CD14-positive monocyte (primary cell): ENCODE data around the gene IPP. TPM values are rescaled to one million over a fixed set of nuclear protein-coding genes. Genes with fewer than 3 reads are reported as not detected.
"Not testable (repeated sequence)": the region's sequence is repeated elsewhere in the genome, so short reads cannot be mapped to it uniquely, and the experiment has no call there.

Experiments used
- DNase-seq, 3 donors: peaks; one replicate each; pipeline ENCODE4 v3.0.0-alpha.2; 2011 to 2022
- H2AFZ ChIP-seq: 2 replicates; pipeline ENCODE4 v1.6.0; 2012; ENCODE audit warnings: mild to moderate bottlenecking, low read depth, low read length, inconsistent platforms; ENCODE audit not compliant: insufficient read depth, poor library complexity, severe bottlenecking
- H3K27ac ChIP-seq, 2 donors: 1 replicate in 1 of 2; 2 replicates in 1 of 2; pipeline ENCODE4 v1.5.1; 2012 to 2013; ENCODE audit warnings: low read length in 2 of 2, control low read depth in 1 of 2, inconsistent platforms in 1 of 2, low read depth in 1 of 2, mild to moderate bottlenecking in 1 of 2
- H3K27me3 ChIP-seq, 2 donors: one replicate each; pipeline versions ENCODE4 v1.6.0 to v1.6.1; 2011 to 2013; ENCODE audit warnings: low read length in 2 of 2; ENCODE audit not compliant: control insufficient read depth in 2 of 2, insufficient read depth in 2 of 2
- H3K36me3 ChIP-seq, 2 donors: replicated peaks in 1 of 2; 1 replicate in 1 of 2; 2 replicates in 1 of 2; pipeline versions ENCODE4 v1.5.1 to v1.6.1; 2012 to 2013; ENCODE audit warnings: low read length in 2 of 2, control low read depth in 1 of 2, inconsistent platforms in 1 of 2, mild to moderate bottlenecking in 1 of 2; ENCODE audit not compliant: insufficient read depth in 2 of 2, control insufficient read depth in 1 of 2
- H3K4me1 ChIP-seq, 2 donors: 1 replicate in 1 of 2; 2 replicates in 1 of 2; pipeline versions ENCODE4 v1.5.1 to v1.6.1; 2012 to 2013; ENCODE audit warnings: low read length in 2 of 2, control low read depth in 1 of 2, inconsistent platforms in 1 of 2, mild to moderate bottlenecking in 1 of 2, moderate library complexity in 1 of 2; ENCODE audit not compliant: insufficient read depth in 2 of 2, control insufficient read depth in 1 of 2
- H3K4me2 ChIP-seq: replicated peaks from 2 replicates; pipeline ENCODE3; 2012; ENCODE audit warnings: low read length, moderate library complexity, mild to moderate bottlenecking; ENCODE audit not compliant: poor library complexity, severe bottlenecking; ENCODE audit errors: extremely low read depth
- H3K4me3 ChIP-seq, 3 experiments: fragments of 200-600 bp in 1 of 3; sonication (generic) in 1 of 3; replicated peaks in 1 of 3; 1 replicate in 2 of 3; 2 replicates in 1 of 3; pipeline ENCODE4 v1.5.1; 2011 to 2013; ENCODE audit warnings: low read length in 3 of 3, mild to moderate bottlenecking in 3 of 3, control low read depth in 2 of 3, low read depth in 2 of 3, inconsistent platforms in 1 of 3, moderate library complexity in 1 of 3
- H3K79me2 ChIP-seq: 2 replicates; pipeline ENCODE4 v1.6.0; 2012; ENCODE audit warnings: mild to moderate bottlenecking, control low read depth, inconsistent platforms, low read length, moderate library complexity; ENCODE audit not compliant: insufficient read depth
- H3K9ac ChIP-seq: 2 replicates; pipeline ENCODE4 v1.6.0; 2017; ENCODE audit warnings: low read length, mild to moderate bottlenecking; ENCODE audit not compliant: insufficient read depth, poor library complexity, severe bottlenecking
- H3K9me3 ChIP-seq, 2 donors: replicated peaks in 1 of 2; 1 replicate in 1 of 2; 2 replicates in 1 of 2; pipeline versions ENCODE4 v1.5.1 to v1.6.1; 2012 to 2013; ENCODE audit warnings: low read length in 2 of 2, control low read depth in 1 of 2; ENCODE audit not compliant: control insufficient read depth in 1 of 2, insufficient read depth in 1 of 2
- H4K20me1 ChIP-seq: 2 replicates; pipeline ENCODE4 v1.6.0; 2012; ENCODE audit warnings: mild to moderate bottlenecking, low read length, control low read depth, moderate library complexity; ENCODE audit not compliant: insufficient read depth
- H3K27ac Mint-ChIP-seq, 7 donors: one replicate each; pipeline ENCODE4 v1.8.0; 2020; ENCODE audit warnings: mild to moderate bottlenecking in 7 of 7, mixed read lengths in 7 of 7, moderate library complexity in 6 of 7, inconsistent platforms in 2 of 7
- H3K27me3 Mint-ChIP-seq, 3 donors: one replicate each; pipeline ENCODE4 v1.8.0; 2021 to 2022; ENCODE audit warnings: low read depth in 3 of 3, mild to moderate bottlenecking in 3 of 3, mixed read lengths in 3 of 3, moderate library complexity in 3 of 3, inconsistent platforms in 1 of 3
- H3K36me3 Mint-ChIP-seq, 2 donors: one replicate each; pipeline ENCODE4 v1.8.0; 2020; ENCODE audit warnings: mixed read lengths in 2 of 2, inconsistent platforms in 1 of 2, mild to moderate bottlenecking in 1 of 2
- H3K4me1 Mint-ChIP-seq: one replicate; pipeline ENCODE4 v1.8.0; 2020; ENCODE audit warnings: mild to moderate bottlenecking, mixed read lengths
- H3K4me3 Mint-ChIP-seq, 2 donors: one replicate each; pipeline ENCODE4 v1.8.0; 2020; ENCODE audit warnings: mild to moderate bottlenecking in 2 of 2, mixed read lengths in 2 of 2, moderate library complexity in 1 of 2
- H3K9me3 Mint-ChIP-seq, 7 donors: one replicate each; pipeline ENCODE4 v1.8.0; 2020 to 2022; ENCODE audit warnings: mixed read lengths in 7 of 7, mild to moderate bottlenecking in 6 of 7, moderate library complexity in 6 of 7, inconsistent platforms in 2 of 7
- WGBS: methylation state at CpG from one replicate; pipeline ENCODE4 v1.1.5; 2013; ENCODE audit warnings: missing lambda C conversion rate; ENCODE audit not compliant: insufficient coverage; 5-methylcytosine and 5-hydroxymethylcytosine counted together
- intact Hi-C, 2 donors: fragments of 100-400 bp; cut with micrococcal nuclease; formaldehyde crosslinking; loops; one replicate each; pipeline versions ENCODE4 v1.15.0 to v1.15.1; 2023
- polyA plus RNA-seq, 3 donors: library from polyadenylated mRNA; depleted of rRNA in 1 of 3; unstranded in 2 of 3; stranded (reverse) in 1 of 3; fragments of 300-500 nt in 2 of 3; fragments of >200 nt in 1 of 3; fragmentation: Illumina TruSeq in 2 of 3; gene quantifications; 1 replicate in 2 of 3; 2 replicates in 1 of 3; pipeline ENCODE4 v1.2.3, GENCODE V29; 2012 to 2021
- TF ChIP-seq, protein P1 (sequence below): fragments of 200-600 bp; IDR thresholded peaks from one replicate; pipeline ENCODE4 v1.8.0; 2022; ENCODE audit warnings: antibody characterized with exemption, mild to moderate bottlenecking

IPP gene
- polyA plus RNA-seq, 3 donors = 0.35 to 1.4 (median 1.4) TPM

DNA sequence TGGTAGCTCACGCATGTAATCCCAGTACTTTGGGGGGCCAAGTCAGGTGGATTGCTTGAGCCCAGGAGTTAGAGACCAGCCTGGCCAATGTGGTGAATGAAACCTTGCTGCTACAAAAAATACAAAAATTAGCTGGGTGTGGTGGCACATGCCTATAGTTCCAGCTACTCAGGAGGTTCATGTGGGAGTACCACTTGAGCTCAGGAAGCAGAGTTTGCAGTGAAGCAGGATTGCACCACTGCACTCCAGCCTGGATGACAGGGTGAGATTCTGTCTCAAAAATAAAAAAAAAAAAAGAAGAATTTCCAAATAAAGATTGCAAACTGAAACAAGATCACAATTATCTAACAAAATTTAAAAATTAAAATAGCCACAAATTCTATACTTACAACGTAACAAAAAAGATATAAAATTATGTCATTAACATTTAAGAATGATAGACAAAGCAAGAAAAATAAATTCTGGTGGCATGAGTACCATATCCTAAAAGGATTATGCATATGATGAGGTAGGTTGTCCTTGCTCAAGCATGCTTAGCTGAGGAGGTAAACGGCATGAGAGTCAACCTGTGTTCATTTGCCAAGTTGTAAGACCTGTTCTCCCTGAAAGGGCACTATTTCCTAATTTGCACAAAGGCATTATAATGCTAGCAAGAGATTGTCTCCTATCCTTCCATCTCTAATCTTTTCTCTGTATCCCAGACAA, 20.2 kb downstream of the IPP start:
- Mint-ChIP-seq H3K27me3 (no peaks in the 10 kb centered on the region), H3K36me3 (peaks cover 0 to 1% of the 10 kb centered on the region in 2 donors), H3K27ac (no peak overlapping the region), H3K4me3 (no peak overlapping the region), H3K4me1 (peaks cover 11% of the 10 kb centered on the region), H3K9me3 (no peaks in the 10 kb centered on the region)
- Histone ChIP-seq H3K27ac (no peak overlapping the region), H3K36me3 (no peaks in the 10 kb centered on the region), H3K4me3 (no peak overlapping the region), H3K27me3 (no peaks in the 10 kb centered on the region), H3K9ac (no peak overlapping the region), H2AFZ (no peak overlapping the region), H4K20me1 (no peaks in the 10 kb centered on the region), H3K9me3 (no peaks in the 10 kb centered on the region), H3K4me2 (no peak overlapping the region), H3K4me1 (peaks cover 4% of the 10 kb centered on the region in 2 donors), H3K79me2 (no peaks in the 10 kb centered on the region)
- TF ChIP-seq, protein P1, sequence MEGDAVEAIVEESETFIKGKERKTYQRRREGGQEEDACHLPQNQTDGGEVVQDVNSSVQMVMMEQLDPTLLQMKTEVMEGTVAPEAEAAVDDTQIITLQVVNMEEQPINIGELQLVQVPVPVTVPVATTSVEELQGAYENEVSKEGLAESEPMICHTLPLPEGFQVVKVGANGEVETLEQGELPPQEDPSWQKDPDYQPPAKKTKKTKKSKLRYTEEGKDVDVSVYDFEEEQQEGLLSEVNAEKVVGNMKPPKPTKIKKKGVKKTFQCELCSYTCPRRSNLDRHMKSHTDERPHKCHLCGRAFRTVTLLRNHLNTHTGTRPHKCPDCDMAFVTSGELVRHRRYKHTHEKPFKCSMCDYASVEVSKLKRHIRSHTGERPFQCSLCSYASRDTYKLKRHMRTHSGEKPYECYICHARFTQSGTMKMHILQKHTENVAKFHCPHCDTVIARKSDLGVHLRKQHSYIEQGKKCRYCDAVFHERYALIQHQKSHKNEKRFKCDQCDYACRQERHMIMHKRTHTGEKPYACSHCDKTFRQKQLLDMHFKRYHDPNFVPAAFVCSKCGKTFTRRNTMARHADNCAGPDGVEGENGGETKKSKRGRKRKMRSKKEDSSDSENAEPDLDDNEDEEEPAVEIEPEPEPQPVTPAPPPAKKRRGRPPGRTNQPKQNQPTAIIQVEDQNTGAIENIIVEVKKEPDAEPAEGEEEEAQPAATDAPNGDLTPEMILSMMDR = no peak
- 100% methylated on average over 1 of the region's 3 CpGs for WGBS
- intact Hi-C loops = no loop called here
- no peak for DNase-seq

DNA sequence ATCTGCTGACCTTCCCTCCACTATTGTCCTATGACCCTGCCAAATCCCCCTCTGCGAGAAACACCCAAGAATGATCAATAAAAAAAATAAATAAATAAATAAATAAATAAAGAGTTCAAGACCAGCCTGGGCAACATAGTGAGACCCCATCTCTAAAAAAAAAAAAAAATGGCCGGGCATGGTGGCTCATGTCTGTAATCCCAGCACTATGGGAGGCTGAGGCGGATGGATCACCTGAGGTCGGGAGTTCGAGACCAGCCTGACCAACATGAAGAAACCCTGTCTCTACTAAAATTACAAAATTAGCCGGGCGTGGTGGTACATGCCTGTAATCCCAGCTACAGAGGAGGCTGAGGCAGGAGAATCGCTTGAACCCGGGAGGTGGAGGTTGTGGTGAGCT, 24.4 kb downstream of the IPP start:
- H3K9ac ChIP-seq, intact Hi-C loops, H3K27ac ChIP-seq, H3K27me3 ChIP-seq, H3K4me3 Mint-ChIP-seq, DNase-seq, H4K20me1 ChIP-seq, H3K4me2 ChIP-seq, H3K9me3 Mint-ChIP-seq, H3K36me3 Mint-ChIP-seq, H3K4me3 ChIP-seq, H3K9me3 ChIP-seq, H2AFZ ChIP-seq, H3K79me2 ChIP-seq, H3K27ac Mint-ChIP-seq, H3K36me3 ChIP-seq, H3K27me3 Mint-ChIP-seq: not testable (repeated sequence)
- H3K4me1 ChIP-seq = peaks cover 11 to 15% of the 10 kb centered on the region in 2 donors
- WGBS = no CpG with 5 or more reads among the region's 9 CpGs
- peaks cover 20% of the 10 kb centered on the region for H3K4me1 Mint-ChIP-seq
